Activated CD8-positive, alpha-beta T cell treated with anti-CD3 and anti-CD28 coated beads for 36 hours (primary cell): ENCODE measurements around the gene BEX2. TPM values are rescaled to one million over a fixed set of nuclear protein-coding genes. Genes with fewer than 3 reads are reported as not detected.
A peak's percentile ranks its signal among the peaks of the same experiment; 100 is the strongest.
"Not testable (repeated sequence)": the region's sequence is repeated elsewhere in the genome, so short reads cannot be mapped to it uniquely, and the experiment has no call there.

Source experiments
- ATAC-seq: fragments of 200-7000 bp; cut with Tn5 transposase; one replicate; pipeline ENCODE4 v1.10.0; 2021; ENCODE audit warnings: mild to moderate bottlenecking, moderate library complexity
- CTCF ChIA-PET: fragments of 350-600 bp; sonication (Branson Sonifier 250); formaldehyde crosslinking; loops from one replicate; lab custom pipeline; 2021; ENCODE audit warnings: antibody characterized with exemption; lab: Charles Lee
- POLR2A ChIA-PET: fragments of 350-600 bp; sonication (Branson Sonifier 250); formaldehyde crosslinking; loops from one replicate; lab custom pipeline; 2021; ENCODE audit warnings: antibody characterized with exemption; lab: Charles Lee
- DNase-seq: peaks from one replicate; pipeline ENCODE4 v3.0.0-alpha.2; 2020
- H3K27ac Mint-ChIP-seq: one replicate; pipeline ENCODE4 v1.8.0; 2021; ENCODE audit warnings: mild to moderate bottlenecking, mixed read lengths
- H3K27me3 Mint-ChIP-seq: one replicate; pipeline ENCODE4 v1.8.0; 2021; ENCODE audit warnings: mixed read lengths
- H3K36me3 Mint-ChIP-seq: one replicate; pipeline ENCODE4 v1.8.0; 2021; ENCODE audit warnings: low read depth, mixed read lengths
- H3K4me1 Mint-ChIP-seq: one replicate; pipeline ENCODE4 v1.8.0; 2021; ENCODE audit warnings: low read depth, mixed read lengths
- H3K4me3 Mint-ChIP-seq: one replicate; pipeline ENCODE4 v1.8.0; 2021; ENCODE audit warnings: mild to moderate bottlenecking, moderate library complexity, mixed read lengths
- H3K9me3 Mint-ChIP-seq: one replicate; pipeline ENCODE4 v1.8.0; 2021; ENCODE audit warnings: mixed read lengths
- intact Hi-C: fragments of 100-400 bp; cut with micrococcal nuclease; formaldehyde crosslinking; loops from one replicate; pipeline ENCODE4 v1.10.0; 2022
- total RNA-seq, 2 experiments: library from RNA; stranded (reverse); gene quantifications; one replicate each; pipeline ENCODE4 v1.2.3, GENCODE V29; 2021
- TF ChIP-seq, protein P1 (sequence below): fragments of 200-600 bp; IDR thresholded peaks from one replicate; pipeline ENCODE4 v1.8.0; 2022; ENCODE audit warnings: antibody characterized with exemption, mild to moderate bottlenecking

Gene BEX2
- 10 to 100 TPM; 13.6 to 14.6 TPM for total RNA-seq

DNA sequence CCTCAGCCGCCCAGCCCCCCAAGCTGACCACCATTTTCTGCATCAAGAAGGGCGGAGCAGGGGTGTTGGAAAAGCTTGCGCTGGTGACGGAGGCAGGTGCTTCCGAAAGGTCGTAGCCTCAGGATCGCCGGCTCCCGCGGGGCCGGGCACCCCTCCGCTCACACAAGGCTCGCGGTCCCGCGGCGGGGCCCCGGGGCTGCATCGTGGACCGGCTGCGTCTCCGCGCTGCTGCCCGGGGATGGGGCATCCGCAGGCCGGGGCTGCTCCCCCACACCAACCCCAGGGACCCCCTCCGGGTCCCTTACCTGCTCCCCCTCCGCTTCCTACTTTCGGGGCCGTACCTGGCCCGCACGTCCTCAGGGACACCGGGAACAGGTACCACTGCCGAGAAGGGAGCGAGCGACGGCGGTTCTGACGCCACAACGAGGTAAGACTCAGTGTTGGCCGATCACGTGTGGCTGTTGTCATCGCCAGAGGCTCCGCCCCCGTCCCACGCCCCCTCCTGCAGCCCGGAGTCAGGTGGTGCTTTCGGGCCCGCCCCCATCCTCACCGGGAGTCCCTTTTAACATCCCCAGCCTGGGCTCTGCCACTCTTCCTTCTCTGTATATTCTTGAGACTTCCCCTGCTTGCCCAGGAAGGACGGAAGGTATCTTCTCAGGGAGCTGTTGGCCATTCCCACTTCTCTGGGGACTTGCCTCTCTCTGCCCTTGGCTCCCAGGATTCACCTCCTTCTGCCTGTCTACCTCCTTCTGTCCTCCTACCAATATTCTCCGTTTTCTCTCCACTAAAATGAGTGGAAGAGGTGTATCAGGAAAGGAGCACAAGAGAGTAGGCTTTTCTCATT is at the start of gene BEX2:
BEX2 (minus strand) TSS at position 436 of the 844 bp plus-strand sequence. CDS start 1,014 bp downstream, outside the sequence.
- Mint-ChIP-seq H3K27me3 (no peaks in the 10 kb centered on the region), H3K9me3 (no peaks in the 10 kb centered on the region), H3K4me3 (peak within 1 kb of the TSS; percentile 75), H3K4me1 (peaks cover 3% of the 10 kb centered on the region), H3K27ac (peak within 1 kb of the TSS; percentile 49), H3K36me3 (peaks cover 4% of the 10 kb centered on the region)
- ATAC-seq, result peak; percentile 99
- intact Hi-C loops, result no loop called here
- ChIA-PET POLR2A (interaction anchor here (0.6 kb wide), 1 partner anchor 12 kb away, joined by 4 read pairs; no protein-coding TSS in a partner anchor), CTCF (no interaction called here)
- TF ChIP-seq, protein P1, sequence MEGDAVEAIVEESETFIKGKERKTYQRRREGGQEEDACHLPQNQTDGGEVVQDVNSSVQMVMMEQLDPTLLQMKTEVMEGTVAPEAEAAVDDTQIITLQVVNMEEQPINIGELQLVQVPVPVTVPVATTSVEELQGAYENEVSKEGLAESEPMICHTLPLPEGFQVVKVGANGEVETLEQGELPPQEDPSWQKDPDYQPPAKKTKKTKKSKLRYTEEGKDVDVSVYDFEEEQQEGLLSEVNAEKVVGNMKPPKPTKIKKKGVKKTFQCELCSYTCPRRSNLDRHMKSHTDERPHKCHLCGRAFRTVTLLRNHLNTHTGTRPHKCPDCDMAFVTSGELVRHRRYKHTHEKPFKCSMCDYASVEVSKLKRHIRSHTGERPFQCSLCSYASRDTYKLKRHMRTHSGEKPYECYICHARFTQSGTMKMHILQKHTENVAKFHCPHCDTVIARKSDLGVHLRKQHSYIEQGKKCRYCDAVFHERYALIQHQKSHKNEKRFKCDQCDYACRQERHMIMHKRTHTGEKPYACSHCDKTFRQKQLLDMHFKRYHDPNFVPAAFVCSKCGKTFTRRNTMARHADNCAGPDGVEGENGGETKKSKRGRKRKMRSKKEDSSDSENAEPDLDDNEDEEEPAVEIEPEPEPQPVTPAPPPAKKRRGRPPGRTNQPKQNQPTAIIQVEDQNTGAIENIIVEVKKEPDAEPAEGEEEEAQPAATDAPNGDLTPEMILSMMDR, result no peak
- DNase-seq, result peak; percentile 90

DNA sequence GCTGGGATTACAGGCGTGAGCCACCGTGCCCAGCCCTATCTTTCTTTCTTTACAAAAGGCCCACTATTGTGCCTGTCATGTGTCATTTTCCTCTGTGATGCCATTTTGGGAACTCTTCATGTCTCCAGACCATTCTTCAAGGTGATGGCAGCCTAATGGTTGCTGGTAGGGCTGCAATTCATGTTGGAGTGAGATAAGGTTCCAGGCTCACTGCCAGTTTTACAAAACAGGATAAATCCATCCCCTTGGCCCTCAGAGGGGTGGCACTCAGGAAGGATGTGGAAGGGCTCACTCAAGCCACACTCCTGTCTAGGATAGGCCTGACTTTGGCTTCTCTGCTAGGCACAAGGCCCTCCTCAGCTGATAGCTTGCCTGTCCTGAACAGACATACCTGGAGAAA is 49.3 kb upstream of the BEX2 start:
- ATAC-seq (no peak), DNase-seq (no peak)
- no peak overlapping the region for H3K4me3 Mint-ChIP-seq
- POLR2A ChIA-PET, result no interaction called here
- H3K27me3 Mint-ChIP-seq, result no peaks in the 10 kb centered on the region
- H3K36me3 Mint-ChIP-seq, result peaks cover 3% of the 10 kb centered on the region
- intact Hi-C loops, result no loop called here
- no peak overlapping the region for H3K27ac Mint-ChIP-seq
- peaks cover 2% of the 10 kb centered on the region for H3K4me1 Mint-ChIP-seq
- TF ChIP-seq, protein P1, result no peak
- CTCF ChIA-PET, result no interaction called here
- no peaks in the 10 kb centered on the region for H3K9me3 Mint-ChIP-seq

DNA sequence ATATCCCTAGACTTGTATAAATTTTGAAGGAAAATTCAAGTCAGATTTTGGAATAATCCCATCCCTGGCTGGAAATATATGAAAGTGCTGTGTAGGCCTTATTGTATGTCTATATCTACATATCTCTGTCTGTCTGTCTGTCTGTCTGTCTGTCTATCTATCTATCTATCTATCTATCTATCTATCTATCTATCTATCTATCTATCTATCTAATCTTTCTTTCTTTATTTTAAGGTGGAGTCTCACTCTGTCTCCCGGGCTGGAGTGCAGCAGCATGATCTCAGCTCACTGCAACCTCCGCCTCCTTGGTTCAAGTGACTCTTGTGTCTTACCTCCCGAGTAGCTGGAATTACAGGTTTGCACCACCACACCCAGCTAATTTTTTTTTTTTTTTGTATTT is 48.8 kb upstream of the BEX2 start:
- H3K9me3 Mint-ChIP-seq, CTCF ChIA-PET, DNase-seq, H3K27me3 Mint-ChIP-seq, H3K4me3 Mint-ChIP-seq, intact Hi-C loops, H3K27ac Mint-ChIP-seq, POLR2A ChIA-PET, H3K36me3 Mint-ChIP-seq, H3K4me1 Mint-ChIP-seq, ATAC-seq: not testable (repeated sequence)

DNA sequence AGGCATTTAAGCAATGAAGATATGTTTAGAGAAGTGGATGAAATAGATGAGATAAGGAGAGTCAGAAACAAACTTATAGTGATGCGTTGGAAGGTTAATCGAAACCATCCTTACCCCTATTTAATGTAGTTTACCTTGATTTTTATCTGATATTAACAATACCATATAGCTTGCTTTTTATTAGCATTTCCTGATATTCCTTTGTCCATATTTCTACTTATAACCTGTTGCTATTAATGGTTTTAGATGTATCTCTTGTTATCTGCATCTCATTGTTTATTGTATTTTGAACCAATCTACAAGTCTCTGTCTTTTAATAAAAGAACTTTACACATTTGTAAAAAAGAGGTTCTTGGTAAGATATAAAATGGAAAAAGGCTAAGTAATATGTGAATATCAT is 47.1 kb upstream of the BEX2 start:
- H3K27me3 Mint-ChIP-seq, result no peaks in the 10 kb centered on the region
- no peak overlapping the region for H3K27ac Mint-ChIP-seq
- DNase-seq (no peak), ATAC-seq (no peak)
- peak overlapping the region; percentile 24 for H3K4me3 Mint-ChIP-seq
- POLR2A ChIA-PET, result no interaction called here
- H3K9me3 Mint-ChIP-seq, result no peaks in the 10 kb centered on the region
- TF ChIP-seq, protein P1, result no peak
- CTCF ChIA-PET, result no interaction called here
- H3K4me1 Mint-ChIP-seq, result peaks cover 2% of the 10 kb centered on the region
- intact Hi-C loops, result no loop called here
- H3K36me3 Mint-ChIP-seq, result peaks cover 3% of the 10 kb centered on the region

DNA sequence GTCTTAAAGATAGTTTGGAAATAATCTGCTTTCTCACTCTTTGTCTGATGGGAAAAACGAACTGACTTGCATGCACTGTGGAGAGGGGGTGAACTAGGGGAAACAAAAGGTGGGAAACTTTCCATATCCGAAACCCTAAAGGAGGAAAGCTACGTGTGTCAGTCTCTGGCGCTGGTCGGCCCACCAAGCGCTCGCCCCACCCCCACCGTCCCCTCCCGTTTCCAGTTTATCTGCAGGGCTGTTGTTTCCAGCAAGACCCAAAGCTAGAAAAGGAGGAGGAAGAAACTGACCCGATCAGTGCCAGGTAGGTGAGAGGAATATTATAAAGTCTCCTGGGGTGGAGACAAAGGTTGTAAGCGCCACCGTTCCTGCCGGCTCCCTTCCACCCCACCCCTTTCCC is 46.1 kb upstream of the BEX2 start:
- Mint-ChIP-seq H3K9me3 (no peaks in the 10 kb centered on the region), H3K27ac (peak overlapping the region; percentile 52), H3K4me1 (peaks cover 2% of the 10 kb centered on the region), H3K36me3 (peaks cover 3% of the 10 kb centered on the region), H3K4me3 (peak overlapping the region; percentile 83), H3K27me3 (no peaks in the 10 kb centered on the region)
- ATAC-seq (no peak), DNase-seq (no peak)
- ChIA-PET CTCF (interaction anchor here (1.9 kb wide), 1 partner anchor 107 kb away, joined by 5 read pairs; no protein-coding TSS in a partner anchor), POLR2A (no interaction called here)
- TF ChIP-seq, protein P1, result no peak
- intact Hi-C loops, result no loop called here
